GM12878 (cell line): ENCODE results near the gene TIE1. TPM values are rescaled to one million over a fixed set of nuclear protein-coding genes. Genes with fewer than 3 reads are reported as not detected.

Source experiments
- ATAC-seq: fragments of 200-7000 bp; cut with Tn5 transposase; 3 replicates; pipeline ENCODE4 v1.9.1; 2020; ENCODE audit warnings: mild to moderate bottlenecking, moderate library complexity
- BruUV-seq: library from RNA; stranded (reverse); fragments of 400-500 nt; replicated peaks from 2 replicates; lab custom pipeline; 2021; lab: Mats Ljungman, UMichigan
- CTCF ChIA-PET: fragments of 300-600 bp; sonication (Branson Sonifier 250); formaldehyde crosslinking; extraction: SDS; loops from one replicate; lab custom pipeline; 2021; ENCODE audit warnings: inconsistent platforms; lab: Yijun Ruan, JAX
- POLR2A ChIA-PET: fragments of 350-600 bp; formaldehyde crosslinking; extraction: SDS; loops from one replicate; lab custom pipeline; 2021; ENCODE audit warnings: inconsistent platforms; lab: Charles Lee
- RAD21 ChIA-PET: fragments of 300-600 bp; sonication (Branson Sonifier 250); formaldehyde crosslinking; loops from one replicate; lab custom pipeline; 2023; ENCODE audit warnings: antibody characterized with exemption; ENCODE audit not compliant: unreplicated experiment; lab: Charles Lee
- SMC1A ChIA-PET: fragments of 300-600 bp; sonication (Branson Sonifier 250); formaldehyde crosslinking; loops from one replicate; lab custom pipeline; 2023; ENCODE audit not compliant: unreplicated experiment, uncharacterized antibody; lab: Charles Lee
- DNase-seq: peaks from one replicate; pipeline ENCODE4 v3.0.0-alpha.2; 2011; ENCODE audit warnings: low read depth, low spot score
- FAIRE-seq: peaks from 3 replicates; lab custom pipeline; 2011; peaks lifted over from hg19 to GRCh38; lab: Jason Lieb, UNC
- H2AFZ ChIP-seq: 2 replicates; pipeline ENCODE4 v1.6.0; 2011; ENCODE audit warnings: low read depth, low read length, control low read depth; ENCODE audit not compliant: control insufficient read depth
- H3K27ac ChIP-seq: 2 replicates; pipeline ENCODE4 v1.5.1; 2011; ENCODE audit warnings: control low read depth; ENCODE audit not compliant: control insufficient read depth, insufficient read depth
- H3K27me3 ChIP-seq, 2 experiments: replicated peaks in 1 of 2; 2 replicates each; pipeline versions ENCODE4 v1.6.0 to v1.6.1; 2011; ENCODE audit warnings: low read length in 1 of 2; ENCODE audit not compliant: control insufficient read depth in 2 of 2, insufficient read depth in 2 of 2
- H3K36me3 ChIP-seq, 2 experiments: 2 replicates each; pipeline ENCODE4 v1.5.1; 2011; ENCODE audit warnings: low read length in 1 of 2; ENCODE audit not compliant: control insufficient read depth in 2 of 2, insufficient read depth in 2 of 2
- H3K4me1 ChIP-seq: 2 replicates; pipeline ENCODE4 v1.6.1; 2011; ENCODE audit warnings: mild to moderate bottlenecking, low read length, moderate library complexity, mixed read lengths; ENCODE audit not compliant: control insufficient read depth, insufficient read depth
- H3K4me2 ChIP-seq: 2 replicates; pipeline ENCODE4 v1.6.0; 2011; ENCODE audit warnings: control low read depth; ENCODE audit not compliant: control insufficient read depth, insufficient read depth
- H3K4me3 ChIP-seq: fragments of 200-600 bp; sonication (generic); 2 replicates; pipeline ENCODE4 v1.5.1; 2016
- H3K79me2 ChIP-seq: 2 replicates; pipeline ENCODE4 v1.6.0; 2011; ENCODE audit warnings: low read length; ENCODE audit not compliant: control insufficient read depth, insufficient read depth
- H3K9ac ChIP-seq: 2 replicates; pipeline ENCODE4 v1.8.0; 2011; ENCODE audit warnings: low read length, control low read depth, mixed read lengths; ENCODE audit not compliant: control insufficient read depth, insufficient read depth
- H3K9me3 ChIP-seq: replicated peaks from 3 replicates; pipeline ENCODE4 v1.5.1; 2011; ENCODE audit warnings: mild to moderate bottlenecking, low read length; ENCODE audit not compliant: control insufficient read depth, insufficient read depth
- H4K20me1 ChIP-seq: 2 replicates; pipeline ENCODE4 v1.6.0; 2011; ENCODE audit not compliant: control insufficient read depth, insufficient read depth
- ASH2L ChIP-seq: fragments of 300-600, 200-600 bp; sonication (generic); IDR thresholded peaks from 2 replicates; pipeline ENCODE4 v1.6.1; 2017; ENCODE audit warnings: low read depth, mild to moderate bottlenecking, borderline replicate concordance
- ATF2 ChIP-seq: IDR thresholded peaks from 2 replicates; pipeline ENCODE4 v1.6.1; 2012; ENCODE audit warnings: low read length, inconsistent platforms
- BCLAF1 ChIP-seq: fragments of 450-650 bp; IDR thresholded peaks from 2 replicates; pipeline ENCODE4 v1.6.1; 2017; ENCODE audit warnings: antibody characterized with exemption, mild to moderate bottlenecking, moderate library complexity
- IRF4 ChIP-seq: IDR thresholded peaks from 2 replicates; pipeline ENCODE4 v1.6.1; 2011; ENCODE audit warnings: low read depth, low read length
- KLF5 ChIP-seq: fragments of 450-650 bp; IDR thresholded peaks from 2 replicates; pipeline ENCODE4 v1.6.1; 2014; ENCODE audit warnings: mild to moderate bottlenecking; ENCODE audit not compliant: partially characterized antibody
- MYB ChIP-seq: fragments of 150-350 bp; IDR thresholded peaks from 2 replicates; pipeline ENCODE4 v1.6.1; 2014; ENCODE audit warnings: mild to moderate bottlenecking, low read depth, low read length, borderline replicate concordance
- POLR2A ChIP-seq: IDR thresholded peaks from 2 replicates; pipeline ENCODE4 v1.6.1; 2011; ENCODE audit warnings: low read depth, mild to moderate bottlenecking, low read length
- RELB ChIP-seq: fragments of 450-650 bp; IDR thresholded peaks from 2 replicates; pipeline ENCODE4 v1.6.1; 2017; ENCODE audit warnings: low read depth, mild to moderate bottlenecking, moderate library complexity
- RFX5 ChIP-seq: IDR thresholded peaks from 2 replicates; pipeline ENCODE4 v1.6.1; 2011; ENCODE audit warnings: low read depth, low read length, improper control_type of control experiment
- SMAD5 ChIP-seq: IDR thresholded peaks from 2 replicates; pipeline ENCODE4 v1.6.1; 2016; ENCODE audit warnings: antibody characterized with exemption, low read depth
- SP1 ChIP-seq: IDR thresholded peaks from one replicate; pipeline ENCODE4 v1.6.1; 2011; ENCODE audit warnings: low read depth, low read length
- STAT3 ChIP-seq: IDR thresholded peaks from 2 replicates; pipeline ENCODE4 v1.6.1; 2011; ENCODE audit warnings: low read depth, low read length, improper control_type of control experiment
- SUPT20H ChIP-seq: IDR thresholded peaks from 2 replicates; pipeline ENCODE4 v1.6.1; 2011; ENCODE audit warnings: low read depth, mild to moderate bottlenecking, low read length, moderate library complexity, borderline replicate concordance; ENCODE audit not compliant: control insufficient read depth
- TCF3 ChIP-seq: IDR thresholded peaks from 2 replicates; pipeline ENCODE4 v1.6.1; 2012; ENCODE audit warnings: low read depth, mild to moderate bottlenecking, low read length, borderline replicate concordance; ENCODE audit not compliant: insufficient read depth
- ZNF207 ChIP-seq: fragments of 450-650 bp; IDR thresholded peaks from 2 replicates; pipeline ENCODE4 v1.6.1; 2014; ENCODE audit warnings: antibody characterized with exemption, mild to moderate bottlenecking, borderline replicate concordance
- WGBS: methylation state at CpG from one replicate; pipeline ENCODE4 v1.1.6; 2016; ENCODE audit warnings: low lambda C conversion rate; ENCODE audit not compliant: insufficient replicate concordance, insufficient coverage; ENCODE audit errors: missing lambda C conversion rate; 5-methylcytosine and 5-hydroxymethylcytosine counted together
- in situ Hi-C: fragments of 300-500 bp; cut with MboI; formaldehyde crosslinking; loops from 9 replicates; pipeline ENCODE4 v1.14.3; 2018; ENCODE audit warnings: mixed read lengths
- intact Hi-C: fragments of 100-400 bp; cut with micrococcal nuclease; formaldehyde crosslinking; loops from one replicate; pipeline ENCODE4 v1.14.2; 2022; ENCODE audit not compliant: unreplicated experiment
- polyA plus RNA-seq, 11 experiments: library from polyadenylated mRNA; depleted of rRNA in 4 of 11; unstranded in 6 of 11; stranded (reverse) in 5 of 11; fragments of >200 nt; fragmentation: Nextera tagmentation in 4 of 11; fragmentation: Illumina TruSeq in 1 of 11; extraction: Ambion mirVana in 4 of 11; extraction: Trizol in 1 of 11; gene quantifications; 1 replicate in 1 of 11; 2 replicates in 10 of 11; pipeline versions ENCODE4 v1.2.1 to v1.2.3, GENCODE V29; 2011 to 2016; ENCODE audit warnings: inconsistent platforms in 2 of 11, missing spikeins in 2 of 11, low read depth in 1 of 11
- total RNA-seq, 4 experiments: library from RNA; depleted of rRNA in 3 of 4; stranded (reverse); fragments of >200 nt in 3 of 4; fragmentation: Illumina TruSeq in 1 of 4; extraction: Trizol in 1 of 4; gene quantifications; 2 replicates each; pipeline versions ENCODE4 v1.2.1 to v1.2.3, GENCODE V29; 2013 to 2021

Gene TIE1
- total and polyA plus RNA-seq, 10 of the 15 experiments (the other 5 are each of a cell fraction or from before 2014, with no cell fraction given) = 0.26 to 3.9 (median 1.3) TPM

- Histone ChIP-seq H3K4me3 (peak overlapping the region; percentile 100), H3K36me3 (peaks cover 10 to 18% of the 10 kb centered on the region in 2 experiments), H2AFZ (no peak overlapping the region), H3K9ac (peak overlapping the region; percentile 96), H4K20me1 (no peaks in the 10 kb centered on the region), H3K9me3 (no peaks in the 10 kb centered on the region), H3K4me1 (peaks cover 8% of the 10 kb centered on the region), H3K4me2 (peak overlapping the region; percentile 94), H3K27ac (peak overlapping the region; percentile 95), H3K27me3 (no peaks in the 10 kb centered on the region), H3K79me2 (peaks cover 39% of the 10 kb centered on the region)
- POLR2A ChIA-PET = interaction anchor here (0.6 to 2.5 kb wide), 5 partner anchors 9 to 949 kb away, joined by 3 to 25 read pairs (median 5); partner anchors contain the start of genes CDC20 and HYI
- ATAC-seq (no peak; the same call in 2 of the 3 replicates), DNase-seq (no peak), FAIRE-seq (no peak)
- in situ Hi-C loops = no loop called here
- no peak for TF ChIP-seq ASH2L
- no peak for TF ChIP-seq SMAD5
- no peak for TF ChIP-seq RELB
- no peak for TF ChIP-seq ATF2
- no peak for TF ChIP-seq RFX5
- TF ChIP-seq KLF5 = no peak
- TF ChIP-seq TCF3 = no peak
- no peak for TF ChIP-seq ZNF207
- no peak for TF ChIP-seq MYB
- TF ChIP-seq SUPT20H = no peak
- TF ChIP-seq IRF4 = no peak
- no peak for TF ChIP-seq SP1
- TF ChIP-seq BCLAF1 = no peak
- no peak for TF ChIP-seq POLR2A
- TF ChIP-seq STAT3 = no peak
- WGBS = 3% methylated on average over 4 of the region's 5 CpGs
- CTCF ChIA-PET = interaction anchor here (1.2 to 2.4 kb wide), 2 partner anchors 8 to 128 kb away, joined by 3 to 10 read pairs; partner anchors contain the start of gene CDC20
- SMC1A ChIA-PET = interaction anchor here (1.2 to 5.0 kb wide), 2 partner anchors 24 to 127 kb away, joined by 3 to 24 read pairs; partner anchors contain the start of gene SZT2
- RAD21 ChIA-PET = interaction anchor here (3.0 kb wide), 1 partner anchor 8 kb away, joined by 15 read pairs; the partner anchor contains the start of gene CDC20
- BruUV-seq = no TSS peak
- intact Hi-C loops = loop anchor here (5.0 kb wide), 1 partner anchor 69 kb away; no protein-coding TSS in a partner anchor
These were observed 65.8 kb downstream of the TIE1 start for GRCh38 chr1:43366601-43367025.
